Mammary epithelial cell (primary cell): ENCODE results near the gene USP40.

Experiments
- CTCF ChIP-seq, 2 donors: IDR thresholded peaks in 1 of 2; conservative IDR thresholded peaks in 1 of 2; 2 replicates each; pipeline ENCODE4 v1.5.1; 2011 to 2012; ENCODE audit warnings: inconsistent platforms in 2 of 2, low read length in 2 of 2, mild to moderate bottlenecking in 2 of 2, control low read depth in 1 of 2, low read depth in 1 of 2; ENCODE audit not compliant: insufficient read depth in 1 of 2; ENCODE audit errors: extremely low read depth in 1 of 2
- EZH2 ChIP-seq: IDR thresholded peaks from 2 replicates; pipeline ENCODE4 v1.6.1; 2012; ENCODE audit warnings: low read length, inconsistent platforms, borderline replicate concordance

DNA sequence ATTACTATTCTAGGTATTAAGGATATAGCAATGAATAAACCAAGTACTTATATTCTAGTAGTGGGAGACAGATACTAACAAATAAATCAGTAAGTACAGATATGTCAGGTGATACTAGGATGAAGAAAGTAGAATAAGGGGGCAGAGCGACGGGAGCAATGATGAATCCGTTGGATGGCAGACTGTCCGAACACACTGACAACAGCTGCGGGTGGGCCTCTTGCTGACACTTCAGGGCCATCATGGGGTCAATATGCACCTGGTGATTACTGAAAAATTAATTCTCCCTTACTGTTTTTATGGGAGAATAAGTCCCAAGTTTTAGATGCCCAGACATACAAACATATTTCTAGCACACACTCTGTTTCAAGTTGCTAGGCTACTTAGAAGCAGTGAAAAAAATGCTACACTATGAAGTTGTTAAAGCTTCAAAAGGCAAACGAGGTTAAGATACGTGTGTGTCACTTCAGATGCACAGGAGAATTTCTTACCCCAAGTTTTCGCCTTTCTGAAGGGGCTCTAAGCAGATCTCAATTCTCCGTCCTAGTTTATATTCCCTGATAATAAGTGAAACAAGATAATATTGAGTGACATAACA lies 78.7 kb downstream of the USP40 start:
- no peak for TF ChIP-seq CTCF (conservative IDR thresholded peaks at IDR 0.05 in 1 of 2, IDR thresholded peaks at IDR 0.05 in 1 of 2; ENCODE audit: extremely low read depth in 1 of 2, insufficient read depth in 1 of 2, low read depth in 1 of 2, low read length in 2 of 2)
- no peak for TF ChIP-seq EZH2
